MM.1S (cell line): ENCODE measurements around the gene MICAL2.

Source experiments
- DNase-seq: peaks from one replicate; pipeline ENCODE4 v3.0.0-alpha.2; 2015
- H2AFZ ChIP-seq: fragments of 300-600 bp; sonication (generic); 2 replicates; pipeline ENCODE4 v1.6.0; 2016; ENCODE audit warnings: antibody characterized with exemption, low read length
- H3F3A ChIP-seq: fragments of 300-600 bp; sonication (generic); 2 replicates; pipeline ENCODE4 v1.6.1; 2016; ENCODE audit warnings: mild to moderate bottlenecking, antibody characterized with exemption, low read length, moderate library complexity, mixed read lengths; ENCODE audit not compliant: insufficient read depth
- H3K27ac ChIP-seq: fragments of 300-600 bp; sonication (generic); 2 replicates; pipeline ENCODE4 v1.5.1; 2016; ENCODE audit warnings: mild to moderate bottlenecking, low read length
- H3K27me3 ChIP-seq: fragments of 300-600 bp; sonication (generic); replicated peaks from 2 replicates; pipeline ENCODE4 v1.6.0; 2016; ENCODE audit warnings: low read length; ENCODE audit not compliant: insufficient read depth
- H3K36me3 ChIP-seq: fragments of 300-600 bp; sonication (generic); replicated peaks from 2 replicates; pipeline ENCODE4 v1.6.1; 2016; ENCODE audit warnings: mild to moderate bottlenecking, low read length, mixed read lengths; ENCODE audit not compliant: insufficient read depth
- H3K4me1 ChIP-seq: fragments of 300-600 bp; sonication (generic); 2 replicates; pipeline ENCODE4 v1.6.1; 2016; ENCODE audit warnings: low read length, mixed read lengths
- H3K4me2 ChIP-seq: fragments of 300-600 bp; sonication (generic); 2 replicates; pipeline ENCODE4 v1.6.0; 2016; ENCODE audit warnings: low read depth, low read length
- H3K4me3 ChIP-seq: fragments of 300-600 bp; sonication (generic); 2 replicates; pipeline ENCODE4 v1.5.1; 2016; ENCODE audit warnings: low read length, mixed read lengths
- H3K79me2 ChIP-seq: fragments of 300-600 bp; sonication (generic); 2 replicates; pipeline ENCODE4 v1.6.1; 2016; ENCODE audit warnings: mixed run types, low read length, mixed read lengths
- H3K9ac ChIP-seq: fragments of 300-600 bp; sonication (generic); 2 replicates; pipeline ENCODE4 v1.6.1; 2016; ENCODE audit warnings: low read length, mixed read lengths
- H3K9me2 ChIP-seq: fragments of 300-600 bp; sonication (generic); replicated peaks from 2 replicates; pipeline ENCODE4 v1.6.1; 2016; ENCODE audit warnings: mild to moderate bottlenecking, low read length, mixed read lengths; ENCODE audit not compliant: insufficient read depth
- H3K9me3 ChIP-seq: fragments of 300-600 bp; sonication (generic); replicated peaks from 2 replicates; pipeline ENCODE4 v1.6.1; 2016; ENCODE audit warnings: mild to moderate bottlenecking, low read length, mixed read lengths; ENCODE audit not compliant: insufficient read depth
- H4K20me1 ChIP-seq: fragments of 300-600 bp; sonication (generic); 2 replicates; pipeline ENCODE4 v1.6.1; 2016; ENCODE audit warnings: mild to moderate bottlenecking, low read length, moderate library complexity, mixed read lengths; ENCODE audit not compliant: insufficient read depth
- CTCF ChIP-seq: fragments of 300-600 bp; sonication (generic); IDR thresholded peaks from 2 replicates; pipeline ENCODE4 v1.5.1; 2016; ENCODE audit warnings: antibody characterized with exemption, low read length, mixed read lengths
- EZH2 ChIP-seq: fragments of 300-600 bp; sonication (generic); optimal IDR thresholded peaks from 2 replicates; pipeline ENCODE3; 2017; ENCODE audit warnings: low read depth, mild to moderate bottlenecking, antibody characterized with exemption, low read length, mixed read lengths
- EZH2phosphoT487 ChIP-seq: fragments of 300-600 bp; sonication (generic); IDR thresholded peaks from 2 replicates; pipeline ENCODE4 v1.6.1; 2018; ENCODE audit warnings: antibody characterized with exemption, low read length

MICAL2 gene

GRCh38 chr11:12129227-12129626, 18.8 kb downstream of the MICAL2 start:
- Histone ChIP-seq H3F3A (peaks cover 11% of the 10 kb centered on the region), H3K9ac (no peak overlapping the region), H3K36me3 (no peaks in the 10 kb centered on the region), H2AFZ (no peak overlapping the region), H3K79me2 (no peaks in the 10 kb centered on the region), H4K20me1 (no peaks in the 10 kb centered on the region), H3K27ac (no peak overlapping the region), H3K27me3 (no peaks in the 10 kb centered on the region), H3K9me3 (no peaks in the 10 kb centered on the region), H3K4me1 (peaks cover 18% of the 10 kb centered on the region), H3K4me3 (no peak overlapping the region), H3K4me2 (no peak overlapping the region), H3K9me2 (no peaks in the 10 kb centered on the region)
- no peak for DNase-seq
- no peak for TF ChIP-seq EZH2phosphoT487

- H3K4me3 ChIP-seq: no peak overlapping the region
- no peak overlapping the region for H3K27ac ChIP-seq
- TF ChIP-seq EZH2 (no peak), CTCF (no peak), EZH2phosphoT487 (no peak)
- H3K79me2 ChIP-seq: no peaks in the 10 kb centered on the region
- no peaks in the 10 kb centered on the region for H3K9me2 ChIP-seq
- peaks cover 11% of the 10 kb centered on the region for H3F3A ChIP-seq
- no peaks in the 10 kb centered on the region for H3K9me3 ChIP-seq
- H3K4me2 ChIP-seq: no peak overlapping the region
- H2AFZ ChIP-seq: no peak overlapping the region
- DNase-seq: no peak
- no peaks in the 10 kb centered on the region for H4K20me1 ChIP-seq
- H3K9ac ChIP-seq: no peak overlapping the region
- no peaks in the 10 kb centered on the region for H3K27me3 ChIP-seq
- H3K4me1 ChIP-seq: peaks cover 21% of the 10 kb centered on the region
- H3K36me3 ChIP-seq: no peaks in the 10 kb centered on the region
These were observed 20.0 kb downstream of the MICAL2 start for GRCh38 chr11:12130180-12130980.

GRCh38 chr11:12131943-12132789, 21.8 kb downstream of the MICAL2 start:
- no peak overlapping the region for H3K4me2 ChIP-seq
- H3K27ac ChIP-seq: no peak overlapping the region
- DNase-seq: no peak
- H3K4me1 ChIP-seq: peaks cover 21% of the 10 kb centered on the region
- no peaks in the 10 kb centered on the region for H3K27me3 ChIP-seq
- H3K9ac ChIP-seq: no peak overlapping the region
- TF ChIP-seq EZH2phosphoT487 (no peak), EZH2 (no peak), CTCF (no peak)
- H4K20me1 ChIP-seq: no peaks in the 10 kb centered on the region
- peaks cover 11% of the 10 kb centered on the region for H3F3A ChIP-seq
- H3K36me3 ChIP-seq: no peaks in the 10 kb centered on the region
- H3K79me2 ChIP-seq: no peaks in the 10 kb centered on the region
- no peak overlapping the region for H3K4me3 ChIP-seq
- H2AFZ ChIP-seq: no peak overlapping the region
- no peaks in the 10 kb centered on the region for H3K9me2 ChIP-seq
- H3K9me3 ChIP-seq: no peaks in the 10 kb centered on the region
